Mononuclear cell (primary cell): ENCODE results near the gene RILP. TPM values are rescaled to one million over a fixed set of nuclear protein-coding genes. Genes with fewer than 3 reads are reported as not detected.
A peak's percentile ranks its signal among the peaks of the same experiment; 100 is the strongest.

Experiments
- H3K27me3 ChIP-seq: 2 replicates; pipeline ENCODE4 v1.6.0; 2011; ENCODE audit warnings: low read length, control low read depth; ENCODE audit not compliant: insufficient read depth
- H3K4me1 ChIP-seq: 2 replicates; pipeline ENCODE4 v1.5.1; 2011; ENCODE audit warnings: mild to moderate bottlenecking, low read length, control low read depth; ENCODE audit not compliant: insufficient read depth
- H3K4me3 ChIP-seq: 2 replicates; pipeline ENCODE4 v1.5.1; 2011; ENCODE audit warnings: mild to moderate bottlenecking, low read length, moderate library complexity
- H3K9me3 ChIP-seq: 2 replicates; pipeline ENCODE4 v1.5.1; 2011; ENCODE audit warnings: low read depth, mild to moderate bottlenecking, control low read depth, low read length
- total RNA-seq: library from RNA; depleted of rRNA; stranded (reverse); fragments of >200 nt; gene quantifications from one replicate; pipeline ENCODE4 v1.2.3, GENCODE V29; 2012

Gene RILP
- total RNA-seq, 1 donor: 6.7 TPM

DNA sequence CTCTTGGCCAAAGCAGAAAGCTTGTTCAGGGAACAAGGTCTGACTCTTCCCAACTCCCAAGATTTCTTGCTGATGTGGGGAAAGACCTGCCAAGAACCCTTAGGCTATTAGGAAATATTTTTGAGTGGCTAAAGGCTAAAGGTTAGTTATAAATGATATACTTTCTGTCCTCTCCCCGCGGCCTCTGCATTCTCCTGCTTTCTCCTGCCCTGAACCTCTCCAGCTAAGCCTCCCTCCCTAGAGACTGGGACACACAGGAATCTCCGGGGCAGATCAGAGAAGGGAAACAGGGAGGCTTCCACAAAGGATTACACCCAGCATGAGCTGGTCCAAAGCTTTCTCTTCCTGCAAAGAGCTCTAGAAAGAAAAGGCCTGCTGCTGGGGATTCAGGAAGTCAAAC lies 23.3 kb downstream of the RILP start:
- Histone ChIP-seq H3K27me3 (no peaks in the 10 kb centered on the region), H3K4me1 (peaks cover 50% of the 10 kb centered on the region), H3K9me3 (no peaks in the 10 kb centered on the region), H3K4me3 (peak overlapping the region; percentile 91)

DNA sequence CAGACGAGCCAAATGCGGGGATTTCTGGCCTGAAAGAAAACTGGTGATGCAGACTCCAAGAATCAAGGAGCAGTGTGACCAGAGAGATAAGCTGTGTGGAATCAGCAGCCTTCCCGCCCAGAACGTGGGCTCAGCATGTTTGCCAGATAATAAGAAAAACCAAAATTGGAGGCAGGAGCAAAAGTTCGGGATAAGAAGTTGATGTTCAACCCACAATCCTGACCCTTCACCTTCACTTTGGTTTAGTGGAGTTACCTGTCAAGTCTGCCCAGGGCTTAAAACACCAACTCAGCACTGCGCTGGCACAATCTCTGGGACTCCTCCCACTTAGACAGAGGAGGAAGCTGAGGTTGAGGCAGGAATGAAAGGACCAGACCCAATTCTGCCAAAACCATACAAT lies 24.1 kb downstream of the RILP start:
- H3K4me1 ChIP-seq: peaks cover 43% of the 10 kb centered on the region
- no peaks in the 10 kb centered on the region for H3K9me3 ChIP-seq
- H3K27me3 ChIP-seq: no peaks in the 10 kb centered on the region
- no peak overlapping the region for H3K4me3 ChIP-seq

DNA sequence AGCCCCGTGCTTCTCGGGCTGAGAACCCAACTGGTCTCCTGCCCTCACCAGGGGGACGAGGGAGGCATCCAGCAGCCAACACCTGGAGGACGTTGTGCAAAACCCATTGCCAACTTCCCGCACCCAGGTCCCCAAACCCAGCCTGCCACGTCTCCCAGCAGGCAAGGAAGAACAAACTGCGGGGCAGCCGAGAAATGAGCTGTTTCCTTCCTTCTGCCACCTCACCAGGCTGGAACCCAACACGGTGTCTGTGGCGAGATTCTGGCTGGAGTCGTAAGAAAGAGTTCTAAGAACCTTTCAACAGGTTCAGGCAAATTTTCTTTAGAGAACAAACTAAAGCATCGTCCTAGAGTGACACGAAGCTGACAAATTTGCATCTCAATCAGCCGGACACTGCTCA lies 24.6 kb downstream of the RILP start:
- Histone ChIP-seq H3K4me1 (peaks cover 37% of the 10 kb centered on the region), H3K4me3 (no peak overlapping the region), H3K27me3 (no peaks in the 10 kb centered on the region), H3K9me3 (no peaks in the 10 kb centered on the region)

DNA sequence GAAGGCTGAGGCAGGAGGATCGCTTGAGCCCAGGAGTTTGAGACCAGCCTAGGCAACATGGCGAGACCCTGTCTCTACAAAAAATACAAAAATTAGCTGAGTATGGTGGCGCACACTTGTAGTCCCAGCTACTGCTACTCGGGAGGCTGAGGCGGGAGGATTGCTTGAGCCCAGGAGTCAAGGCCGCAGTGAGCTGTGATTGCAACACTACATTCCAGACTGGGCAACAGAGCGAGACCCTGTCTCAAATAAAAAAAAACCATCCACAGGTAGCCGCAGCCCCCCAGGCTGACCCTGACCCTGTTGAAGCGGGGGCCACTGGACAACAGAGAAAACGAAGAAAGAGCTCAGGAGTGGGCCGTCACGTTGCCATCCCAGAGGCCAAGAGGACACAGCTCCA lies 25.0 kb downstream of the RILP start:
- Histone ChIP-seq H3K27me3 (no peaks in the 10 kb centered on the region), H3K9me3 (no peaks in the 10 kb centered on the region), H3K4me3 (no peak overlapping the region), H3K4me1 (peaks cover 33% of the 10 kb centered on the region)

DNA sequence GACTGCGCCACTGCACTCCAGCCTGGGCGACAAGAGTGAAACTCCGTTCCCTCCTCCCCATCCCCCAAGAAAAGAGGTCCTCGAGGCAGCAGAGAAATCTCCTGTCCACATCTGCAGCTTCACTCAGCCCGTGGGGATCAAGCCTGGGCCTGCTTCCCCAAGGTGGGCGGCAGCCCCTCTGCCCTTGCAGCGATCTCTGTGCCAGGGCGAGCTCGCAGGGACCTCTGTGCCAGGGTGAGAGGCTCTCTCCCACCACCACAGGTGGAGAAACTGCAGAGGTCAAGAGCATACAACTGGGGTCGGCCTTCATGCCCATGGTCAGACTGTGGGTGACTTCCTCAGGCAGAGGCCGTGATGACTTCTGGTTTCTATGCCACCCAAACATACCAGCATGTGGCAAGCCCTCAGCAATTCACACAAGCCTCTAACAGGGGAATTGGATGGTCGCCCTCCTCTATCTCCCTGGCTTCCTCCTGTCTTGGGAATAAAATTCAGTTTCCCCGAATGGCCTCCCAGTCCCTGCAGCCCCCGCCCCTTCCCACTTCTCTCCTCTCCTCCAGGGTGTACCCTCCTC lies 26.5 kb downstream of the RILP start:
- no peak overlapping the region for H3K4me3 ChIP-seq
- H3K4me1 ChIP-seq: peaks cover 33% of the 10 kb centered on the region
- no peaks in the 10 kb centered on the region for H3K9me3 ChIP-seq
- H3K27me3 ChIP-seq: no peaks in the 10 kb centered on the region

DNA sequence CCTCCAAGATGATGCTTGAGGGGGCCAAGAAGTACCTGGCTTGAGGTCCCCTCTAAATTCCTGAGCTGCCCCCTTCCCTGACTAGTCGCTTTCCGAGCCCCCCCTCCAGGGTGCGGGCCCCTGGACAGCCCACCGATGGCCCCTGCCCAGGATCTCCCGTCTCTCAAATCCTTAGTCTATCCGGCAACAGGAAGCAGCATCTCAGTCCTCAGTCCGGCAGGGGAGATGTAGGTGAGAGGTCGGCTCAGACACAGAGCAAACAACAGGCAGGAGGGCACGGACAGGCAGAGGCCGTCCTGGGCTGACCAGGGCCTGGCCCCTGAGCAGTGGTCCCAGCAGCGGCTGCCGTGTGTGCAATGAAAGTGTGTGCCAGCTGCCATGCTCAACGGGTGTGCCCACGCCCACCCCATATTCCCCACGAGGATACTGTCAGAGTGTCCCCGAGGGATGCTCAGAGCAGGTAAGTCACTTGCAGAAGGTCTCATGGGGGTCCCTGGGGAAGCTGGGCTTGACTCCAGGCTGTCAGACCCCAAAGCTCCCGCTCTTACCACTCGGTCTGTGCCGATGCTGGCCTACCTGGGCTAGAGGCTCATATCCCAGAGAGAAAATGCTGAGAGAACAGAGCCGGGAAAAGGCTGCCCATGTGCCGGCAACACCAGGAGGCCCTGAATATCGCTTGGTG lies 28.3 kb downstream of the RILP start:
- H3K9me3 ChIP-seq: no peaks in the 10 kb centered on the region
- H3K4me1 ChIP-seq: peaks cover 30% of the 10 kb centered on the region
- H3K27me3 ChIP-seq: no peaks in the 10 kb centered on the region
- no peak overlapping the region for H3K4me3 ChIP-seq

DNA sequence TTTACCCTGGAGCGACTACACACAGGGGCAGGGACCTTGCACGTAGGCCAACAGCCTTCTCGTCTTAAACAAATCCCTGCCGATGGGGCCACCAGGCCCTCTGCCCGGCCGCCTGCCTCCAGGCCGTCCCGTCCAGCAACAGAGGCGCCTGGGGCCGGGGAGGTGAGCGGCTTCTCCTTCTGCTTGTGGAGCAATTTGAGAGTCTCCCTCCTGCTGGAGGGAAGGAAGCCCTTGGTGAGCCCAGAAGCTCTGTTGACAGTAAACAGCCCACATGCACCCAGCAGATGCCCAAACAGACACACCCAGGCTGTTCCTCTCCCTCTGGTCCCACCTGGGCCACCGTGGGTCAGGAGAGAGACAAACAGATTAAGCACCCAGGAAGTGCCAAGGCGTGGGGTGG lies 29.2 kb downstream of the RILP start:
- Histone ChIP-seq H3K4me3 (no peak overlapping the region), H3K4me1 (peaks cover 21% of the 10 kb centered on the region), H3K9me3 (no peaks in the 10 kb centered on the region), H3K27me3 (no peaks in the 10 kb centered on the region)

DNA sequence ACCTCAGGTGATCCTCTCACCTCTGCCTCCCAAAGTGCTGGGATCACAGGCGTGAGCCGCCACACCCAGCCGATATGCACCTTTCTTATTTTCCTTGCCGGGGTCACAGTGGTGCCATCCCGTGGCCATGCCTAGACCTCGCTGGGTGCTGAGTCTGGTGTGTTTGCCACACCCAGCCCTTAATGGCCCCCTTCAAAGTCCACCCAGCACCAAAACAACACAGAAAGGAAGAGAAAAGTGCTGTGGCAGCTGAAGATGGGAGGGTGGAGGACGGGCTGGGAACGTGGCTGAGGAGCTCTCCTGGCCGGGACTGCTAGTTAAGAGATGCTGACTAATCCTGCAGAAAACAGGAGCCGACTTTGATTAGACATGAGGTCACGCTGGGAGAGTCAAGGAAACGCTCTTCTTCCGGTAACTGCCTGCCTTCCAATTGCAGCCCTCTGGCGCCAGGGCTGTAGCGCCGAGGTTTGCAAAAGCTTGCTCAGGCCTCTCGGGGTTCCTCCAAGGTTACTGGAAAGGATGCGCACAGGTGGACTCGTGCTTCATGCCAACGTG lies 32.0 kb downstream of the RILP start:
- H3K4me3 ChIP-seq: no peak overlapping the region
- H3K27me3 ChIP-seq: no peaks in the 10 kb centered on the region
- peaks cover 24% of the 10 kb centered on the region for H3K4me1 ChIP-seq
- no peaks in the 10 kb centered on the region for H3K9me3 ChIP-seq

DNA sequence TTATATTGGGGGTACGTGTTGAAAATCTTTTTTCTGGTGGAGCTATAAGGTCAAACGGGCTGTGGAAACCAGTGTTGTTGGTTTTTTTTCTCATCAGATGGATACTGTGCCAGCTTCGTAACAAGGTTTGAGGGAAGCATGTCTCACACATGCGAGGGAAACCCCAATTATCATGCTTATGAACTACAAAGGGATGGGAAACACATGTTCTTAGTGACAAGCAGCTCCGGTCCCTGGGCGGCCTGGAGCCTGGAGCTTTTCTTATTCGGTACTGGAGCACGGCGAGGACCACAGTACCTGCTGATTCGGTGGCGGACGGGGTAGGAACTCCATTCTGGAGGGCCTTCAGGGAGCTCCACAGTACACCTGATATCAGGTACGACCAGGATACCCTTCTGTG lies 33.6 kb downstream of the RILP start:
- no peaks in the 10 kb centered on the region for H3K9me3 ChIP-seq
- H3K4me3 ChIP-seq: no peak overlapping the region
- H3K4me1 ChIP-seq: peaks cover 40% of the 10 kb centered on the region
- no peaks in the 10 kb centered on the region for H3K27me3 ChIP-seq

DNA sequence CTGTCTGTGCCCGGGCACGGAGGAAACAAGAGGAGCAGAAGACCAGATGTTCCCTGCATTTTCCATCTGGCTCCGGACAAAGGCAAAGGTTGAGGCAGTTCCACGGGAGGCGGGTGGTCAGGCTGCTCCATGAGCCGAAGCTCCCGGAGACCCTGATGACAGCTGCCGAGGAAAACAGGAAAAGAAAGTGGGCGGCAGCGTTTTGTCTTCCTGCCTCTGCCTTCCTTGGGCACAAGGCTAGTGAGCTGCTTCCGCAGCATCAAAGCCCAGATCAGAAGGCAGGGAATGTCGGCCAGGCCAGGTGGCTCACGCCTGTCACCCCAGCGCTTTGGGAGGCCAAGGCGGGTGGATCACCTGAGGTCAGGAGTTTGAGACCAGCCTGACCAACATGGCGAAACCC lies 37.3 kb downstream of the RILP start:
- no peaks in the 10 kb centered on the region for H3K27me3 ChIP-seq
- peaks cover 63% of the 10 kb centered on the region for H3K4me1 ChIP-seq
- no peaks in the 10 kb centered on the region for H3K9me3 ChIP-seq
- H3K4me3 ChIP-seq: no peak overlapping the region

DNA sequence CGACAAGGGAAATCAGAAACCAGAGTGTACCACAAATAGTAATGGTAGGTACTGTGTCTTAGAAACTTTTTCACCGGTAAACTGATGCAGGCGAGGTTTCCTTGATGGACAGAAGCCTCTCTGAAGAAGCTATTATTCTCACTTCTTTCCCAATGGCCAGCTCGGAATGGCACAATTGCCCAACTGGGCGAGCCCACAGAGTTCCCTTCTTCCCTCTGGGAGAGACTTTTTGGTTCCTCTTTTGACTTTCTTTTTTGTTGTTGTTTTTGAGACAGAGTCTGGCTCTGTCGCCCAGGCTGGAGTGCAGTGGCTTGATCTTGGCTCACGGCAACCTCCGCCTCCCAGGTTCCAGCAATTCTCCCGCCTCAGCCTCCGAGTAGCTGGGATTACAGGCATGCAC lies 38.0 kb downstream of the RILP start:
- no peaks in the 10 kb centered on the region for H3K27me3 ChIP-seq
- no peak overlapping the region for H3K4me3 ChIP-seq
- H3K9me3 ChIP-seq: no peaks in the 10 kb centered on the region
- H3K4me1 ChIP-seq: peaks cover 70% of the 10 kb centered on the region

DNA sequence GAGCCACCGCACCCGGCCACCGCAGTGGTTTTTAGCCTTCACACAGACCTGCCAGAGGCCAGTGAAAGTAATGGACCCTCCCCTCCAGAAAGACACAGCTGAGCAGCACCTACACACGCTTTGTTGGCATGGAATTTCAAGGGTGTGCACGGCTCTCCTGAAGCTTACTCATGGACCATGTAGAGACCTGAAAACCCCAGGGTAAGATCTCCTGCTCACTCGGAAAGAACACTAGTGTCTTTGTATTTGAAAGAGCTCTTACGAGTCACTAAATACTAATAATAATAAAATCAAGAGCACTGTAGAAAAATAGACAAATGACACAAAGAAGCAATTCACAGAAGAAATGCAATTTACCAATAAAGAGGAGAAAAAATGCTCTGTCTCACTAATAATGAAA lies 41.0 kb downstream of the RILP start:
- H3K9me3 ChIP-seq: no peaks in the 10 kb centered on the region
- no peak overlapping the region for H3K4me3 ChIP-seq
- peaks cover 80% of the 10 kb centered on the region for H3K4me1 ChIP-seq
- H3K27me3 ChIP-seq: no peaks in the 10 kb centered on the region

DNA sequence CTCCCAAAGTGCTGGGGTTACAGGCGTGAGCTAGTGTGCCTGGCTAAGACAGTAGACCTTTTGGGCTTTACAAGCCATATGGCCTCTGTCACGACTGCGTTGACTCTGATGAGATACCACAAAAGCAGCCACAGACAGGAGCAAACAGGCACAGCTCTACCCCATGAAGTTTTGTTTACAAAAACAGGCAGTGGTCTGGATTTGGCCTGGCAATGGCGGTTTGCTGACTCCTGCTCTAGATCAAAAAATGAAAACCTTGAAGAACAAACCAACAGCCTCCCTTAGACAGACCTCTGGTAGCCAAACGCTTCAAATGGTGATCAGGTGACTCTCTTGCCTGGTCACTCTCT lies 41.7 kb downstream of the RILP start:
- no peaks in the 10 kb centered on the region for H3K27me3 ChIP-seq
- no peak overlapping the region for H3K4me3 ChIP-seq
- H3K9me3 ChIP-seq: no peaks in the 10 kb centered on the region
- peaks cover 76% of the 10 kb centered on the region for H3K4me1 ChIP-seq

DNA sequence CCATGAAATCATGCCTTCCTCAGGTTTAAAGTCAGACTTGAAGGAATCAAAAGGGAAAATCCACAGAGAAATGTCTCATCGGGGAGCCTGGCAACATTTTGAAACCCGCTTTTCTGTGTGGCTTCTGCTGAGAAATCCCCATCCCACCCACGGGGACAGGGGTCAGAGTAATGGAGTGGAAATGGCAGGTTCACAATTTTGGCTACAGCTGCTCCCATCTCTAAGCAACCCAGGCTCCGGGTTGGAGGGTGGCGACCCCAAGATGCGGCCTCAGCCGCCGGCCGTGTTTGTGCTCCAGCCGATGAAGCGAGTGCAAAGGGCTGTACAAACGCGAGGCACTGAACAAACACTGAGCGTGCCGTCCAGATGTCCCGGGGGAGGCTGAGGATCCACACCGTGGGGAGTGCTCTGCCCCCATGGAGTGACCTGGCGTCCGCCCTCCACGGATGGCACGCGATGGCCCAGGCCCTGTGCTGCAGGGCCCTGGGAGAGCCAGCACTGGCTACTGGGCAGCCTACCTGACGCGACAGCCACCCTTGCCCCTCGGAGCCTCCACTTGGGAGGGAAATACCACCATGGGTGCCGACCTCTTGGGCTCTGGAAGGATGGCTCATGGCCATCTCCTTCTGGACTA lies 43.2 kb downstream of the RILP start:
- no peaks in the 10 kb centered on the region for H3K27me3 ChIP-seq
- no peak overlapping the region for H3K4me3 ChIP-seq
- no peaks in the 10 kb centered on the region for H3K9me3 ChIP-seq
- H3K4me1 ChIP-seq: peaks cover 61% of the 10 kb centered on the region

DNA sequence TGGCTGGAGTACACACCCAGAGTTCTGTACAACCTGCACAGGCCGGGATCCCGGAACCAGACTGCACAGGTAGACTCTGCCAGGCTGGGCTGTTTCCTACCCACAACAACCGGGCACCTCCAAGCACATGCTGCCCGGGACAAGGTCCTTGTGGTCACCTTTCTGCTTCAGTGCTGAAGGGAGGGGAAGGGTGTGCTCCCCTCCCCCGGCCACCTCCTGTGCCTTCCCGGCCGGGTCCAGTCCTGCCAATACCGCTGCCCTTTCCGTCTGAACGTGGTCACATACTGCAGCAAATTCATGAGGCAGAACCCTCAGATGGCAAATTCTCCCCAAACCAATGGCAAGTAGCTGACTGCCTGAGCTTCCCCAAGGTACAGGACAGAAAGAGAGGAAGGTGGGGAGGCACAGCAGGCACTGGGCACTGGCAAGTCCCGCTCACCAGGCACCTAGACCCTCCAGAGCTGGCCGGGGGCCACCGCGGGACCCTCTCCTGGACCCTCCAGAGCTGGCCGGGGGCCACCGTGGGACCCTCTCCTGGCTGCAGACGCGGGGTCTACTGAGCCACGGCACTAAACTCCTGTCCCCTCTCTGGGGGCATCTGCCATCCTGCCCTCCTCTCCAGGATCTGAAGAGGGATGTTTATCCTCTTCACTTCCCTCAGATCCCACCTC lies 43.9 kb downstream of the RILP start:
- H3K9me3 ChIP-seq: no peaks in the 10 kb centered on the region
- H3K4me3 ChIP-seq: no peak overlapping the region
- peaks cover 55% of the 10 kb centered on the region for H3K4me1 ChIP-seq
- no peaks in the 10 kb centered on the region for H3K27me3 ChIP-seq
